GM12875 (cell line): Measurements from ENCODE around the gene ATP8B3.
"Not testable (repeated sequence)": the region's sequence is repeated elsewhere in the genome, so short reads cannot be mapped to it uniquely, and the experiment has no call there.

Experiments
- H3K4me3 ChIP-seq: one replicate; pipeline ENCODE4 v1.5.1; 2011; ENCODE audit warnings: low read depth, low read length, control low read depth
- TF ChIP-seq, protein P1 (sequence below): IDR thresholded peaks from 2 replicates; pipeline ENCODE4 v1.5.1; 2011; ENCODE audit warnings: low read depth, mild to moderate bottlenecking, control low read depth, inconsistent platforms, low read length, moderate library complexity, borderline replicate concordance; ENCODE audit not compliant: insufficient read depth

Gene ATP8B3

DNA sequence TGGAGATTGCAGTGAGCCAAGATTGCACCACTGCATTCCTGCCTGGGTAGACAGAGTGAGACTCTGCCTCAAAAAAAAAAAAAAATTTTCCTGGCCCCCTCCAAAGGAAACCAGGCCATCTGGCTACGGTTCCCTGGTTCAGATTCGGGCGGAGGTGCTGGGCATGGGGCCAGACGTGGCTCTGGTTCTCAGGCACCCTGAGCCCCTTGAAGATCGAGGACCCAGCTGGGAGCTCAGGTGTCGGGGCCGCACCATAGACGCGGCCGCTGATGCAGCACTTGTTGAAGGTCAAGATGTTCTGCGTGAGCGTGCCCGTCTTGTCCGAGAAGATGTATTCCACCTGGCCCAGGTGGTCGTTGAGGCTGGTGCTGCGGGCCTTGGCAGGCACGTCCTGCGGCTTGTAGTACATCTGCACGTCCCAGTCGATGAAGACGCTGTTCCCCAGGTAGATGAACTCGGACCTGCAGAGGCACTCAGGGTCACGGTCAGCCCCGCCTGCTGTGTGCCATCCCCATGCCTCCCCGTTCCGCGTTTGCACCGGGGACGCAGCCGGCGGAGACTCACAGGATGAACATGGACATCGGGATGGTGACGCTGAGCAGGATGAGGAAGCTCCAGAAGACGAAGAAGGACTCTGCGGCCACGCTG is 12.3 kb downstream of the ATP8B3 start:
- H3K4me3 ChIP-seq = no peak overlapping the region
- TF ChIP-seq, protein P1, sequence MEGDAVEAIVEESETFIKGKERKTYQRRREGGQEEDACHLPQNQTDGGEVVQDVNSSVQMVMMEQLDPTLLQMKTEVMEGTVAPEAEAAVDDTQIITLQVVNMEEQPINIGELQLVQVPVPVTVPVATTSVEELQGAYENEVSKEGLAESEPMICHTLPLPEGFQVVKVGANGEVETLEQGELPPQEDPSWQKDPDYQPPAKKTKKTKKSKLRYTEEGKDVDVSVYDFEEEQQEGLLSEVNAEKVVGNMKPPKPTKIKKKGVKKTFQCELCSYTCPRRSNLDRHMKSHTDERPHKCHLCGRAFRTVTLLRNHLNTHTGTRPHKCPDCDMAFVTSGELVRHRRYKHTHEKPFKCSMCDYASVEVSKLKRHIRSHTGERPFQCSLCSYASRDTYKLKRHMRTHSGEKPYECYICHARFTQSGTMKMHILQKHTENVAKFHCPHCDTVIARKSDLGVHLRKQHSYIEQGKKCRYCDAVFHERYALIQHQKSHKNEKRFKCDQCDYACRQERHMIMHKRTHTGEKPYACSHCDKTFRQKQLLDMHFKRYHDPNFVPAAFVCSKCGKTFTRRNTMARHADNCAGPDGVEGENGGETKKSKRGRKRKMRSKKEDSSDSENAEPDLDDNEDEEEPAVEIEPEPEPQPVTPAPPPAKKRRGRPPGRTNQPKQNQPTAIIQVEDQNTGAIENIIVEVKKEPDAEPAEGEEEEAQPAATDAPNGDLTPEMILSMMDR = no peak

DNA sequence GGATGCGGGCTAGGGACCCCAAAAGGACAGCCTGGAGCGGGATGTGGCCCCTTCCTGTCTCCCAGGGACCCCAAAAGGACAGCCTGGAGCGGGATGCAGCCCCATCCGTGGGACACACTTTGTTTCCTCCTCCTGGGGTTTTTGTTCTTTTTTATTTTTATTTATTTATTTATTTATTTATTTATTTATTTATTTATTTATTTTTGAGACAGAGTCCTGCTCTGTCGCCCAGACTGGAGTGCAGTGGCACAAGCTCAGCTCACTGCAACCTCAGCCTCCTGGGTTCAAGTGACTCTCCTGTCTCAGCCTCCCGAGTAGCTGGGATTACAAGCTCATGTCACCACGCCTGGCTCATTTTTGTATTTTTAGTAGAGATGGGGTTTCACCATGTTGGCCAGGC is 14.8 kb downstream of the ATP8B3 start:
- H3K4me3 ChIP-seq = not testable (repeated sequence)

DNA sequence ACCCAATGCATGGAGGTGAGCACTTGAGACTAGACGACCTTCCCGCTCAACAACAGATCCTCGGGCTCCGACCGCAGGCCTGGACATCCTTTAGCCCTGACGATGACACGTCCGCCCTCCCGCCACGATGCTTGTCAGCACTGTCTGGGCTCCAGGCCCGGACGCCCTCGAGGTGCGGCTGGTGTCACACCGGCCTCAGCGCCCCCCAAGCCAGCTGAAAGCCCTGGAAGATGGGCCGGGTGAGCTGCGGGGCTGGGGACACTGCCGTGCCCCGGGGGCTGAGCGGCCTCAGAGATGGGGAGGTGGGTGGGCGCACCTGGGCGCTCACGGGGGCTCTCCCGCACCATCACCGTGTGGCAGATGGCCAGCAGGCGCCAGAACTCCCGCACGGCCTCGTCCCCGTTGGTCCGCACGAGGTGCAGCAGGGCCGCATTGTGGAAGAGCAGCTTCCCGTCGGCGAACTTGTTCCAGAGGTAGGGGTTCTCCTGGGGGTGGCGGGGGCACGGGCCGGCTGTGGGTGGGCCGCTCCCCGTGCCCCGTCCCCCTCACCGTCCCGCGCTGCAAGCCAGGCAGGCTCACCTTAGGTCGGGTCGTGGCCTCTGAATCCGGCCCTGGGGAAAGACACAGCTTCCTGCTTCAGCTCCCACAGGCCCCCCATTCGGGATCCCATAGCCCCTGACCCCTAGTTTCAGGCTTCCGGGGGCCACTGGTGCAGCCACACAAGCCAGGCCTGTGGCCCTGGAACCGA is 15.5 kb downstream of the ATP8B3 start:
- H3K4me3 ChIP-seq = no peak overlapping the region
- TF ChIP-seq, protein P1 = no peak

DNA sequence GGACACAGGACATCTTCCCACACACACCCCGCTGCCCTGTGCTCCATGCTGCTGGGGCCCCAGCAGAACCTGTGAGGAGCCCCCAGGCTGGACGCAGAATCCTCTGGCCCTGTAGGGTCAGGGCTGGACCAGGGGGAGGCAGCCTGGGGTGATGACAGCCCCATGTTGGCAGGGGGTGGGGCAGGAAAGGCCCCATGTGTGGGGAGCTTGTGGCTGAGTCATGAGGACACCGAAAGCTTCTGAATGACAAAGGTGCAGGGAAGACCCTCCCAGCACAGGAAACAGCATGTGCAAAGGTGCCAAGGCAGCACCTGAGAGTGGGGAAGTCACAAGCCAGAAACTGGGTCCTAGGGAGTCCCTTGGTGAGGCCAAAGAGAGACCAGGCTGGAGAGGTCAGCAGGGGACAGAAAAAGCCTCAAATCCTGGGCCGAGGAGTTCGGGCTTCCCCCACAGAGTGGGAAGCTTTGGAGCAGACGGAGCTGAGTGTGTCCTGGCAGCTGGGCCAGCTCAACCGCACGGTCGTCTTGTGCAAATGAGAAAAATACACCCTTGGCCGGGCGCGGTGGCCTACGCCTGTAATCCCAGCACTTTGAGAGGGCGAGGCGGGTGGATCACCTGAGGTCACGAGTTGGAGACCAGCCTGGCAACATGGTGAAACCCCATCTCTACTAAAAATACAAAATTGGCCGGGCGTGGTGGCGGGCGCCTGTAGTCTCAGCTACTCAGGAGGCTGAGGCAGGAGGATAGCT is 17.5 kb downstream of the ATP8B3 start:
- no peak overlapping the region for H3K4me3 ChIP-seq
- TF ChIP-seq, protein P1 = no peak

DNA sequence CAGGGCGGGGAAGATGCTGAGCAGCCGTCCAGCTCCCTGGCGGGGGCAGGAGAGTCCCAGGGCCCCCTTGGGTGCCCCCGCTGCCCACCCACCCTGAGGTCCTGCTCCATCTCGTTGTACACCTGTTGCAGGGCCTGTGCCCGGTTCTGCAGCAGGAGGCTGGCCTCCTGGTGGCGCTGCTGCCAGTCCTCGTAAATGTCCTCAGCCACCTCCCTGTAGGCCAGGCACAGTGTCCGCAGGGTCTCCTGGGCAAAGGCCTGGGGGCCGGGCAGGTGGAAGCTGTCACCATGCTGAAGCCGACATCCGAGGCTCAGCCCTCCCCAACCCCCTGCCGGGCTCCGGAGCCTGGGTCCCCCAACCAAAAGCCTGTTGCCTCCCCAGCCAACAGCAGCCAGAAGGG is 20.2 kb downstream of the ATP8B3 start:
- TF ChIP-seq, protein P1 = no peak
- no peak overlapping the region for H3K4me3 ChIP-seq

DNA sequence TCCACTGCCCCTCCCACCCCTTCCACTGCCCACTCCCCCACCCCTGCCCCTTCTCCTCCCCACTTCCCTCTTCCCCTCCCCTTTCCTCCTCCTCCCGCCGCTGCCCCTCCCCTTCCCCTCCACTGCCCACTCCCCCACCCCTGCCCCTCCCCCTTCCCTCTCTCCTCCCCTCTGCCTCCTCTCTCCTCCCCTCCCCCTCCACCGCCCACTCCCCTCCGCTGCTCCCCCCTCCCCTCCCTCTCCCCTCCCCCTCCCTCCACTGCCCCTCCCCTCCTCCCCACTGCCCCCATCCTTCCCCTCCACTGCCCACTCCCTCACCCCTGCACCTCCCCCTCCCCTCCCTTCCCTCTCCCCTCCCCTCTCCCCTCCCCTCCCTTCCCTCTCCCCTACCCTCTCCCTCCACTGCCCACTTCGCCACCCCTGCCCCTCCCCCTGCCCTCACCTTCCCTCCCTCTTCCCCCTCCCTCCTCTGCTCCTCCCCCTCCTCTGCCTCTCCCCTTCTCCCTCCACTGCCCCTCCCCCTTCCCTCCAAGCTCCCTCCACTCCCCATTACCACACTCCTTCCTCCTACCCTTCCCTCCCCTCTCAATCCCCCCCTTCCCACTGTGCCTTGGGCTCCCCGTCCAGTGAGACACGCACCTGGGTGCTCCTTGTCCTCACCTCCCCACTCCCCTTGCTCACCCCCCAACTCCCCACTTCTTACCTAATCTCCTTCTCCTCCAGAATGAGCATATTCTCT is 21.9 kb downstream of the ATP8B3 start:
- no peak overlapping the region for H3K4me3 ChIP-seq
- TF ChIP-seq, protein P1 = no peak
